Measurements from ENCODE around the gene SLC38A2.
"Not testable (repeated sequence)": the region's sequence is repeated elsewhere in the genome, so short reads cannot be mapped to it uniquely, and the experiment has no call there.

SLC38A2 gene

DNA sequence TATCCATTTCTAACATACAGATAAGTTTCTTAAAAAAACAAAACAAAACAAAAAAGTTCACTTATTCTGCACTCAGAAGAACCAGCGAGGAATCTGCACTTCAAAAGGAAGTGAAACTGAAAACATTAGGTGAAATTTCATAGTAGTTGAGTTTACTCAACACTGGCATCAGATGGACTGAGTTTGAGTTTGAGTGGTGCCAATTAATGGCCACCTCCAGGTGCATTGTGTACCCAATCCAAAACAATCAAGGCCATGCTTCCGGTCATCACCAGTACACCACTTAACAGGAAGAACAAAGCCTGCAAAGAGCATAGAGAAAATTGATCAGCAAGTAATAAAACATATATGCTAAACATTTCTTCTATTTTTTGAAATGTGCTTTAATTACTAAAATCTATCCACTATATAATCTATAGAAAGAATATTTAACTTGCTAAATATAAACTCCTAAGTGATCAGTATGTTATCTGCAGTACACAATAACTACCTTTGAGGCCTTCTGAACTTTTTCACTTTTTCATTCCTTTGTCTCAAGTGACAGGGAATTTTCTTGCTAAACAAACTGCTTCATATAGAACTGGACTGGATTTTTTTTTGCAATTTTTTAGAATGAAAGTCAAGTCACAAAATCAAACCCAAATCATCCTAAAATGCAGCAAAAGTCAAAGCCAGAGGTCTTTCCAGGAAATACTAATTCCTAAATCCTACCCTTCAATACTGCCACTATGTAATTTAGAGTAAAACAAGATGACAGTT is 11.5 kb downstream of the SLC38A2 start:
- DNase-seq (ENCODE audit: low spot score) = no peak

DNA sequence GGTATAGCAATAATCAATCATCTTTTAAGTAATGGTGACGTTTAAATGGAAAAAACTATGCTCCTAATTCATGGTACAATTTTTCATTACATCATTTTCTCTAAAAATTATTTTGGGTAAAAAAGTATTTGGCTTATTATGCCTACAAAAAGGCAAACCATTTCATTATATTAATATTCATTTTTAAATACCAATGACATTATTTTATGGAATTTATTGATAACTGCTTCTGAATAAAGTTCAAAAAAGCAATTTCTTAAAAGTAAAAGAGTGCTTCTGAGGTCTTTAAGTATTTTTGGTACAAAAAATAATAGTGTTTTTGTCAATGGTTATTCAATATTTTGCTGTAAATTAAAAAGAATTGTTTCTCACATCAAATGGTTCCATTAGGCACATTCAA is 12.2 kb downstream of the SLC38A2 start:
- DNase-seq (ENCODE audit: low spot score) = no peak

DNA sequence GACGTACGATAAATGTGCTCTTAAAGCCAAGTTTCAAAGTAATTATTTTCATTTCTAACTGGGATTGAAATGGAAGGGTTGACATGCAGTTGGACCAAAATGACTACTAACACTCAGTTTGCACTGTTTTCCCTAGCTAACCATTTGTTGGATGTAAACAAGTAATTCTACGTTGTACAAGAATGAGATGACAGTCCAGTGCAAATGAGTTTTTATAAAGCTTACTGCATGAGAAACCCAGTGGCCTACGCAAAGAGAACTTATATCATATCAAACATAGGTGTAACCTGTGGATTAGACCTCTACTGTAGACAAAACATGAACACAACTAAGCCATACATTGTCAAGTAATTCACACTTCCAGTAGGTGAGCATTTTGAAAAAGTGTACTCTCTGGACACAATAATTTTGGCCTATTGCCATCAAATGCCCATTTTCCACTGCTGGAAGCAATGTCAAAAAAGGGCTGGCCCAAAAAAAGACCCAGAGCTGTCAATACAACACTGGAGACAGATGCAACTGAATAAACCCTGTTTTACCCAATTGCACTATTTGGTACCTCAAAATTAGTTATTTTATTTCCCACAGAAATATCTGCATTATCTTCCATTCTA is 12.8 kb downstream of the SLC38A2 start:
- no peak for DNase-seq (ENCODE audit: low spot score)

DNA sequence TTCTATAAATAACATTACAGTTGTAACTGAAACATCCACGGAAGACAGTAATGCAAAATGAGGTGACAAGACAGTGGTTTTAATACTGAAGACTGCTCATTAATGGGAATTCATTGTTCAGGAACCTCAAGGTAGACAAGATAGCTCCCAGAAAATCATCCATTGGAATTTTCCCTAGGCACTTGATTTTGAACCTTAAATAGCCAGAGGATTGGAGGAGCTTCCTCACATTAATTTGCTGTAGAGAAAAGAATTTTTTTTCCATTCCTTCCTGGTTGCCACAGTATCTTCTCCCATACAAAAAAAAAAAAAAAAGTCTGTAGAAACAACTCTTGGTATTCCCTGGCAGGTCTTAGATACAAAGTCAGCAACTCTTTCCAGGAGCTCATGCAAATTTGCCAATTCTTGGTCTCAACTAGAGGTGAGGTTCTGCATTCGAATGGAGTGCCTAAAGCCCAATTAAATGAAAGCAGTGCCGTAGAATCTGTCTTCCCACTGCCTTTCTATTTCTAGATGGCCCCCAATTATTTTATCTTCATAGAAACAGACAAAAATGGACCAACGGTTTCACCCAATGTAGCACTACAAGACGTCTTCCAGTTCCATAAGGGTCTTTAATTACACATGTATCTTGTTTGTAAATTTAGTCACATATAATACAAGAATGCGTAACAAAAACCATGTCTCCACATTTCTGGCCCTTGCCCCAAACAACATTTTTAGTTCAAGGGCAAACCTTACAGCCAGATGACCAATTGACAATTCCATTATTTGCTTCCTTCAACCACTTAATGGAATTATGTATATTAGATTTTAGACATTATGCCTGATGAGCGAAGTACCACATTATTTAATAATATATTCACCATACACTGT is 13.5 kb downstream of the SLC38A2 start:
- no peak for DNase-seq (ENCODE audit: low spot score)

DNA sequence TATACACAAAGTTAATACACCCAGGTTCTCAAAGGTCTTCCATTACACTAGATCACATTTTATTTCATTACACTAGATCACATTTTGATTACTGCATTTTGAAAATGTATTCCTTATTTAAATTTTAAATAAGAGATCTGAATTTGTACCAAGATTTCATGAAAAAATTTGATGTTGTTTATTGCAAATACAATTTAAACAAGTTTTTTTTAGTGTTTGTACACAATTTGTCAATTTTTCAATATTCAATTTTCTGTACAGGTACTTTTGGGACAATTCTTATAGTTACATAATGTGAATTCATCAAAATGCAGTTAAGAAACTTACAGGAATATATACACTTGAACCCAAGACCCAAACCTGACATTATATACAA is 14.3 kb downstream of the SLC38A2 start:
- DNase-seq (ENCODE audit: low spot score) = no peak

DNA sequence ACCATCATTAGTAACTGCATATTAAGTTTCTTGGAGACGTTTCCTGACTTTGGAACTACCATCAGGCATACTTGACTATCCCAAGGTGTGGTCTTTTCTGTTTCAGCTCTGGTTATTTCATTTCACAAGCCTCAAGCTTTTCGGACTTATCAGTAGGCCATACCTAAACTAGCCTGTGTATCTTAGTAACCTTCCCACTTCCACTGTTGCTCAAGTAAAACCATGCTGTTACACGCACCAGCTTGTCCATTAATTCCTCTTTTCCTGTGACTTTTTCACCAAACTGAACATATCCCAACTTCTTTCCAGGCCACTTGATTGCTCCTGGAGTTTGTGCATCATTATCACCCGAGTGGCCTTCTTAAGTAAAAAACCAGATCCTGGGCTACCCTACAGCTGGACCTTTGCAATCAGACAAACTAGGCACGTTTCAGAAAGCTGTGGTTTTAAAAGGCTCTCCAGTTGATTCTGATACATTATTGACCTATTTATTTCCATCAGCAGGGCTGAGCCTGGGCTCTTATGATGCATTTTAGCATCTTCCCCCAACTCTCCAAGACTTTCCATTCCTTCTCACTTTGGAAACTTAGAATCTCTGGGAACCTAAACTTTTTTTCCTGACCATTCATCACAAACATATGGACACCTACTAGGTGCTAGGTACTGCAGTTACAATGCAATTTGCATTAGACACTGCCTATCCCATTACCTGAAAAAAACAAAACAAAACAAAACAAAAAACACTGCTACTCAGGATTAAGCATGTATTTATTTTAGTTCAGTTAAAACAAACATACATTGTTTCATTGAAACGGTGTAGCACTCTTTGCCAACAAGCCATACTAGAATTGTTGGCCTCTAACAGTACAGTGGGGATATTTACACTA is 14.9 kb downstream of the SLC38A2 start:
- no peak for DNase-seq (ENCODE audit: low spot score)

DNA sequence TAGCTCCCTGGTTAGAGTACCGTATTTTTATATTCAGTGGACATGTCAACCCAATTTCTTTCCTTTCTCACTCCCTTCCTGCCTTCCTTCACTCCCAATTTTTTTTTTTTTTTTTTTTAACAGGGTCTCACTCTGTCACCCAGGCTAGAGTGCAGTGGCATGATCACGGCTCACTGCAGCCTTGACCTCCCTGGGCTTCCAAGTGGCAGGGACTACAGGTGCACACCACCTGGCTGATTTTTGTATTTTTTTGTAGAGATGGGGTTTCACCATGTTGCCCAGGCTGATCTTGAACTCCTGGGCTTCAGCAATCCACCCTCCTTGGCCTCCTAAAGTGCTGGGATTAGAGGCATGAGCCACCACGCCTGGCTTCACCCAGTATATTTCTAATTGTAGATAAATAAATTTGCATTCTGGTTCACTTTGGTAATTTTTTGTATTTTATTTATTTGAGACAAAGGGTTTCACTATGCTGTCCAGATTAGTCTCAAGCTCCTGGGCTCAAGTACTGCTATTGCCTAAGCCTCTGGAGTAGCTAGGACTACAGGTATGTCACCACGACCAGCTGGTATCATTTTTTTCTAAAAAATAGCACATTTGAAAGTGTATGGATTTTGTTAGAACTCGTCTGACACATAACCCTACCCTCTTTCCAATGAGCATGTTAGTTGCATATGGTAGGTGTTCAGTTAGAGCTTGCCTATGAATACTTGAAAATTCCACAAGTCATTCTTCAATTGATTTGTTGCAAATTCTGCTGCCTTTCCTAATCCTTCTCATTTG is 15.7 kb downstream of the SLC38A2 start:
- no peak for DNase-seq (ENCODE audit: low spot score)

DNA sequence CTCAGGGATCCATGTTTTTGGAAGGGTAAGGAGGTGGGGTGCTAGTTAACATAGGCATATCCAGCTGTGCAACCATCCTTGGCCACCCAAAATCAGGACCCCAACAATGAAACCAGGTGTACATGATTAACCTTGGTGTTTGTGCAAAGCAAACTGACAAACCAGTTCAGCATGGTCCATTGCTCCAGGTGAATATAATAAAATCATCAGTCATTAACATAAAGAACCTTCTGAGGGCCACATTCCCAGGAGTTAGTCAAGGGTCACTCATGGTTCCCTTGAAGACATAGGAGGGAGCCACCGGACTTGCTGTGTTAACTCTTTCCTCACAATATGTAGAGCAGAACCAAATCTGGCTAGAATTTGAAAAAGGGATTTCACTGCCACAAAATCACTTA is 17.8 kb downstream of the SLC38A2 start:
- no peak for DNase-seq (ENCODE audit: low spot score)

DNA sequence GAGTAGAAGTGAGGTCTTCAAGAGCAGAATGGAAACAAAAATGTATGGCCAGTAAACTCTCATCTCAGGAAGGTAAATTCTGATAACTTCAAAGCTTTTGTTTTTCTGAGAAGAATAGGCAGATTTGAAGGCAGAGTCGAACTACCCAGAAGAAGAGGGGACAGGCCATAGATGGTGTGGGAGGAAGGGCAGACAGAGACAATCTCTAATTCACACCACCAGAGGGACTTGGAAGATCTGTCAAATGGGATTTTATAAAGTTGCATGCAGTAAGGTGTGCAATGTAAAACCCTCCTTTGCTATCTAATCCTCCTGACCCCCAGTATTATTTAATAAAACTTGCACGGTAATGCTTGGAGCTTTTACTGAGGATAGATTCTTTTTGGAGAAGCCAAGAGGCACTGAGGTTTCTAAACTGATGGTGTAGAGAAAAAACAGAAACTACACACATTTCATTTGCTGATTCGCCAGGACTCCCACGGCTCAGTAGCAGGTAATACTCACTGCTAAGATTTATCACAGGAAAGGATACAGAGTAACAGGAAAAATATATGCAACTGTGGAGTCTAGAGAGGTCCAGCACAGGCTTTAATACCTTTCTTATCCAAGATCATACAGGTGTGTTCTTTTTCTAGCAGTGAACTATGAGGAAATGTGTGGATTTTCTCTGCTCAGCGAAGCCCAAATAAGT is 18.3 kb downstream of the SLC38A2 start:
- no peak for DNase-seq (ENCODE audit: low spot score)

DNA sequence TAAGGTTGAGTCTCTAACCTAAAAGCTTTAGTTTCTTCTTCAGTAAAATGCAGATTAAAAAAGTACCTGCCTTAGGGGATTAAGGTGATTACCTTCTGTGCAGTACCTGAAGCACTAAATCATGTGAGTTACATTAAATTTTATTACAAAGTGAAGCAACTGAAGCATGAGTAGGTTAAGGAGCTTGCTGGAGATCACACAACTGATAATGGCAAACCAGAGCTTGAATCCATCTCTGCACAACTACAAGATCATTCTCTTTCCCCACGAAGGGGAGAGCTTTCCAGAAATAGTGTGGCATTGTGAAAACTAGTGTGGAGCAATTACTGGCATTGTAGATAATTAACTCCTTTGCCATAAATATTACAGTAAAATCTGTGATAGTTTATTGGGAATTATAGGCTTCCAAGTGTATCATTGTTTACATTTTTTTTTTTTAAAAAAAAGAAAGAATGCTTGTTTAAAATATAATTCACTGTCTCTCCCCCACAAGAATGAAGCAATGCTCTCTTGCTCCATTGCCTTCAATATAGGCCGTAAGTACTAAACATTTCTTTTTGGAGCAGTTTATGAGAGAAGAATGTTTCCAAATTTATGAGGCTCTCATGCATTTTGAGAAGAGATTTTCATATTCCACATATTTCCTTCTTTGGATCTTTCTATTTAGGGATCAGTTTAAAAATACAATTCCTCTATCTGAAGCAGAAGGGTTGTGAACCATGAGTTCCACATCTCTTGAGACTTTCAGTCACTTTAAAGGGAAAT is 20.5 kb downstream of the SLC38A2 start:
- no peak for DNase-seq (ENCODE audit: low spot score)

DNA sequence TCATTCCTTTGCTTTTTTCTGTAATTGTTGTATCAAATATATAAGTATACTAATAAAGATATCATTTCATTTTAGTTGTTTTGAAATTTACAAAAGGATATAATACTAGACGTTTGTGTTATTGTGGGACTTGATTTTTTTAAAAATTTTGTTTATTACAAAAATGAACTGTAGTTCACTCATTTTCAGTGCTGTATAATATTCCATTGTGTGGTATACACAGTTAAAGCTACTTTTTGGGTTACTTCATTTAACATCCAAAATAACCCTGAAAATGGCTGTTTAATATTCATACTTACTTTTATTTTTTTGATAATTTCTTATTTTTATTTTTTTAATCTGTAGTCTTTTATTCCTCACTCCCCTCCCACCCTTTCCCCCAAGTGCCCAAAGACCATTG is 21.4 kb downstream of the SLC38A2 start:
- DNase-seq (ENCODE audit: low spot score) = no peak

DNA sequence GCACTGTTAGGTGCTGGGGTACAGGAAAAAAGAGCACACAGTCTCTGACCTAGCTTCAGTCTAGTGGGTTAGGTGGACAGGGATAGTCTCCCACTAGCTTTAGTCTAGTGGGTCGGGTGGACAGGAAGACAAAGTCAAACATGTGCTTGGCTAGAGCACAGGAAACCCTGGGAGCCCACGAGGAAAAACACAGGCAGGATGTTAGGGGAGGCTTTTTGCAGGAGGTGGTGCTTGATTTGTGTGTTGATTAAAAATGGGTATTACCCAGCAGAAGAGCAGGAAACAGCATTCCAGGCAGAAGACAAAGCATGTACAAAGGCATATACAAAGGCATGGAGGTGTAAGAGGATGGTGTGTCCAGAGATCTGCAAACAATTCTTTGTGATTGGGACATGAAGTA is 23.3 kb downstream of the SLC38A2 start:
- no peak for DNase-seq (ENCODE audit: low spot score)

DNA sequence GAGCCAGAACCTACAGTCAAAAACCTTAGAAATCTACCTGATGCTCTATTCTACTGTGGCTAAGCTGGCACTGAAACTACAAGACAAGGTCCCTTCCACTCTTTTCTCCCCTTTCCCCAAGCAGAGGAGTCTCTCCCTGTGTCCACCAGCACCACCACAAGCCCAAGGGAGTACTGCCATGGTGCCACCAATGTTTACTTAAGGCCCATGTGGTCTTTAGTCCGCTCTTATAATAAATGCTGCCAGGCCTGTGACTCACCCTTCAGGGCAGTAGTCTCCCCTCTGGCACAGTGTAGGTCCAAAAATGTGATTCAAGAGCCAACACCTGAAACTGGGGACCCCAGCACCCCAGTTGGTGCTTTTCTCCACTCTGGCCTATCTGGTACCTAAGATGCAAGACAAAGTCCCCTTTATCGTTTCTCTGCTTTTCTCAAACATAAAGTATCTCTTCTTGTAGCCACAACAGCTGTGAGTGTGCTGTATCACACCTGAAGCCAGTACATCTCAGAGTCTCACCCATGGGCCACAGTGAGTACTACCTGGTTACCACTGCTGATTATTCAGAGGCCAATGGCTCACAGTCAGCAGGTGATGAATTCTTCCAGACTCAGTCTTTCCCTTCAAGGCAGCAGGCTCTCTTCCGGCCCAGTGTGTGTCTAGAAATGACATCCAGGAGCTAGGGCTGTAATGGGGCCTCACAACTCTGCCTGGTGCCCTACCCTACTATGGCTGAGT is 29.3 kb downstream of the SLC38A2 start:
- DNase-seq (ENCODE audit: low spot score) = no peak

DNA sequence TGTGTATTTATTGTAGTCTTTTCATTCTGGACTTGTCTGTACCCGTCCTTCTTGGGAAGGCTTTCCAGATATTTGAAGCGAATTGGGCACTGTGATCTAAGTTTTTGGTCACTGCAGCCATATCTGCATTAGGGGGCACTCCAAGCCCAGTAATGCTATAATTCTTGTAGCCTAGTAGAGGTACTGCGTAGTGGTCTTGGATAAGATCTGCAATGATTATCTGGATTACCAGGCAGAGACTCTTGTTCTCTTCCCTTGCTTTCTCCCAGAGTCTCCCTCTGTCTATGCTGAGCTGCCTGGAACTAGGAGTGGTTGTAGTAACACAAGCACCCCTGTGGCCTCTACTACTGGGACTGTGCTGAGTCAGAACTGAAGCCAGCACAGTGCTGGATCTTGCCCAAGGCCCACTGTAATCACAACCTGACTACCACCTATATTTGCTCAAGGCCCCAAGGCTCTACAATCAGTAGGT is 30.0 kb downstream of the SLC38A2 start:
- DNase-seq (ENCODE audit: low spot score) = no peak

DNA sequence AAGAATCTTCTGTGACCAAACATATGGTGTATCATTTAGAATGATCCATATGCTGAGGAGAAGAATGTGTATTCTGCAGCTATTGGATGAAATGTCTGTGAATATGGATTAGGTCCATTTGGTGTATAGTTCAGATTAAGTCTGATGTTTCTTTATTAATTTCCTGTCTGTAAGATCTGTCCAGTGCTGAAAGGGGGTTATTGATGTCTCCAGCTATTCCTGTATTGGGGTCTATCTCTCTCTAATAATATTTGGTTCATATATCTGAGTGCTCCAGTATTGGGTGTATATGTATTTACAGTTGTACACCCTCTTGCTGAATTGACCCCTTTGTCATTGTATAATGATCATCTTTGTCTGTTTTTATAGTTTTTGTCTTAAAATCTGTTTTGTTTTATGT is 33.5 kb downstream of the SLC38A2 start:
- no peak for DNase-seq (ENCODE audit: low spot score)

DNA sequence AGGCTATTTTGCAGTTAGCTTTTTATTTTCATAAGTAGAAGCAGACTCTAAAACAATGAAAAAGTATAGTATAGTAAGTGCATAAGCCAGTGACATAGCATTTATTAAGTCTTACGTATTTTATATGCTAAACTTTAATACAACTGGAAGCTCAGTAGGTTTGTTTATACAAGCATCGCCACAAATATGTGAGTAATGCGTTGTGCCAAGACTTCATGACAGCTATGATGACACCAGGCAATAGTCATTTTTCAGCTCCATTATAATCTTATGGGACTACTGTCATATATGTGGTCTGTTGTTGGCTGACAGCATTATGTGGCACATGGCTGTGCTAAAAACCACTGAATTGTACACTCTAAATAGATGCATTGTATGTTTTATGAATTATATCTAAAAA is 40.3 kb downstream of the SLC38A2 start:
- DNase-seq (ENCODE audit: low spot score) = no peak

DNA sequence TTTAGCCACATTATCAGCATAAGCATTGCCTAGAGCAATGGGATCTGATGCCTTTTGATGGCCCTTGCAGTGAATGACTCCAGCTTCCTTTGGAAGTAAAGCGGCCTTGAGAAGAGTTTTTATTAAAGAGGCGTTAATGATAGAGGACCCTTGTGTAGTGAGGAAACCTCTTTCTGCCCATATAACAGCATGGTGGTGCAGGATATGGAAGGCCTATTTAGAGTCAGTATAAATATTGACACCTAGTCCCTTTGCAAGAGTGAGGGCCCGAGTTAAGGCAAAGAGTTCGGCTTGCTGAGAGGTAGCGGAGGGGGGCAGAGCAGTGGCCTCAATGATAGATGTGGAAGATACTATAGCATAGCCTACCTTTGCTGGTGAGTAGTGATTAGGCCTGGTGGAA is 47.5 kb downstream of the SLC38A2 start:
- DNase-seq (ENCODE audit: low spot score) = not testable (repeated sequence)

DNA sequence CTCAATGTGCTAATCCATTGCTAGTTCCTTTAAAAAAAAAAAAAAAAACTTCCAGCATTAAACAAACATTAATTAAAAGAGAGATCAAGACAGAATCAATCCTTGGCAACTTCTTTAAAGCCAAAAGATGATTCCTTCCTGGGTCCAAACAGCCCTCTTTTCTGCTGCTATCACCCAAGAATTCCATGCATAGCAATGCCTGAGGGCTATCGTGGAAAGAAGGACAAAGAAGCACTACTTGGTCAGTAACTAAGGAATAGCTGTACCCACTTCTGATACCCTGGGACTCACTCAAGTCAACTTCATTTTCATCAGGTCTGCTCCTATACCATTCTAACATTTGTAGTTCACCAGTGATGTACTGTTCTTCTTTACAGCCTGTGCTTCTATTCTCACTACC is 51.8 kb downstream of the SLC38A2 start:
- no peak for DNase-seq (ENCODE audit: low spot score)

DNA sequence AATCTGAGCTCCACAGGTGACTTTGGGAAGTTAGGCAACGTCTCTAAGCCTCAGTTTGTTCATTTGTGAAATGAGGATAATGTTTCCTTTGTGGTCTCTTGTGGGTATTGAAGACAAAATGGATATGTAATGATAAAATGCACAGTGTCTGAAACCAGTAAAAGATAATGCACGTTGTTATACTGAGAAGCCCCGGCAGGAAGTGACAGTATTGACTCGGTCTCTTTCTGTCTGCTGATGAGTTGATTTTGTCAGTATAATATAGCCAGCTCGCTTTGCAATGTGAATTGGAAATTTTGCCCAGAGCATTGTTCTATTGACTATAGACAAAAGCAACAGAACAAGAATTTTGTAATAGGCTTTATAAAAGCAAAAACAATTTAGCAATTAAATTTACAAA is 54.5 kb downstream of the SLC38A2 start:
- no peak for DNase-seq (ENCODE audit: low spot score)

All from activated CD4-positive, alpha-beta T cell treated with anti-CD3 and anti-CD28 coated beads, Interleukin-2, Interleukin-4, amounts not matched to agents 100 ng/mL and 50 ng/mL, durations not matched to agents 16 hours and 8 hours (primary cell).